HCEC 1CT (cell line): ENCODE data around the gene PLXNA4.
"Not testable (repeated sequence)": the region's sequence is repeated elsewhere in the genome, so short reads cannot be mapped to it uniquely, and the experiment has no call there.

Experiments
- DNase-seq: peaks from one replicate; pipeline ENCODE4 v3.0.0-alpha.2; 2017

The PLXNA4 gene

DNA sequence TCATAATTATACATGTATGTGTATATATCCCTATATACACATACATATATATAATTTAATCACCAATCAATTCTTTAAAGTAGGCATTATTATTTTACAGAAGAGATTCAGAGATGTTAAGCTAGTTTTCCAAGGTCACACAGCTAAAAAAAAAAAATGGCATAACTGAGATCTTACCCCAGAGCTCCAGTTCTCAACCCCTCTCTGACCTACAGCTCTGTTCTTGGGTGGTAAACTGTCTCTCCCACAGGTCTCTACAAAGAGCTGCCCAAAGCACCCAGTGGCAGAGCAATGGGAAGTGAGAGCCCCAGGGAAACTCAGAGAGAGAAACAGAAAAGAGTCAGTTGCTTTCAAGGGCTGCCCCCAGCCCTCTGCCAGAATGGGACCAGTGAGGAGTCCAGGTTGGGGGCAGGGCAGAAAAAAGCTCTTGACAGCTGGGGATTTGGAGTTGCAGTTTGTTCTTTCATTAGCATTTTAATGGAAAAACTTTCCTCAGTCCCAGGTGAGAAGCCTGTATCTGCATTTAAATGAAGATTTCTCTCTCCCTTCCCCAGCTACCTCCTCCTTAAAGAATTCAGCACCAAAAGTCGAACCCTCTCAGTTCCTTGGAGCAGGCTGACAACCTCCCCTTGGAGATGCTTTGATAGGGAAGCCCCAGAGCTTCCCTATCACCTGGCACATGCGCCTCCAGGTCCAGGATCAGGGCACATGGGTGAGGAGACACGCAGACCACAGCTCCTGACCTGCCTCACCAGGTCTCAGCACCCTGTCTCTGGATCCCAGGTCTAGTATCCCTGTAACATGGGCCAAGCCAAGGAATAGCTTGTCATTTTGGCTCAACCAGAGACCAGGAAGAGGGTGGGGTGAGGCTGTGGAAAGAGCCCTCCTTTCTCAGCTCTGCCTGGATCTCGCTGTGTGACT is 388.1 kb downstream of the PLXNA4 start:
- no peak for DNase-seq

DNA sequence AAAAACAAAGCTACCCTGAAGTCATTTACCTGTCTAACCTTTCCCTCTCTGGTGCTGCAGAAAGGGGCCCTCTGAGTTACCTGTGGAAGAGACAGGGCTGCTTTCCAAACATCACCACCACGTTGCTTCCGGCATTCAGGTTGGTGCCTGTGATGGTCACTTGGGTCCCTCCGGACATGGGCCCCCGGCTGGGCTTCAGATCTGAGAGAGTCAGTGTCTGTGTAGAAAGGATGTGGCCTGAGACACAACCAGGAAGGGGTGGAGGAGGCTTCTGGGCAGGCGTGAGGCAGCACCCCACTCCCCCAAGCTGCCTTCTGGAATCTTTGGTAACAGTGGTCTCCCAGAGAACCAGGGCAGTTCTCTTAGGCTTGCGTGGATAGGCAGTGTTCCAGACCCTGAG is 388.9 kb downstream of the PLXNA4 start:
- DNase-seq, result no peak

DNA sequence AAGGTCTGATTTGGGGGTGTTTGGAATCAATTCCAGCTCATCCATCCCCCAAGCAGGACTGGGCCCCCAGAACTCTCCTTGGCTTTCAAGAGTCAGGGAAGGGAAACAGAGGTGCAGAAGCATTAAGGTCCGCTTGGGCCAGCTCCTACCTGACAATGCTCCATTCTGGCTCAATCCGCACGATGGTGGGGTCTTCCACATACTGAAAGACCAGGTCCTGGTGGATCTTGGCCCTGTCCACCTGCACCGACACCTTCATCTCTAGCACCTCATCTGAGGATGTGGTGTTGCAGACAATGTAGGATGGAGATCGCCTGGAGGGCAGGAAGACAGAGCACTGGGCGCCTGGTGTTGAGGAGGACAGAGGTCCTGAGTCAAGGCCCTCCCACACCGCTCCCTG is 391.1 kb downstream of the PLXNA4 start:
- no peak for DNase-seq

DNA sequence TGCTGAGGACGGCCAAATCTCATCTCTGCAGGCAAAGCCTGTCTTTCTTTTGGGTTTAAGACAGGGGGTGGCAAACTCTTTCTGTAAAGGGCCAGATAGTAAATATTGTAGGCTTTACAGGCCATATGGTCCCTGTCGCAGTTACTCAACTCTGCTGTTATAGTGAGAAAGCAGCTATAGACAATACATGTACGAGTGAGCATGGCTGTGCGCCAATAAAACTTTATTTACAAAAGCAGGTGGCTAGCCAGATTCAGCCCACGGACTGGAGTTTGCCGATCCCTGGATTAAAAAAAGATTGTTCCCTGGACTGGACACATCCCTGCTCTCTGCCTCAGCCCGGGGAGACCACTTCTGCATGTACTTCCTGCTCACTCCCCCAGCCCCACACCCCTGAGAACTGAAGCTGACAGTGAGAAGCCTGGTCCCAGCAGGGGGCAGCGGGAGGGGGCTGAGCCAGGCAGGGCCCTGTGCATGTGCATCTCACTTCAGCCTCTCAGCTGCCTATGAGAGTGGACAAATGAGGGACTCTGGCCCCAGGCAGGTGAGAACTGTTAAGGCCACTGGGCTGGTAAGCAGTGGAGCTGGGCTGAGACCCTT is 392.4 kb downstream of the PLXNA4 start:
- DNase-seq, result no peak

DNA sequence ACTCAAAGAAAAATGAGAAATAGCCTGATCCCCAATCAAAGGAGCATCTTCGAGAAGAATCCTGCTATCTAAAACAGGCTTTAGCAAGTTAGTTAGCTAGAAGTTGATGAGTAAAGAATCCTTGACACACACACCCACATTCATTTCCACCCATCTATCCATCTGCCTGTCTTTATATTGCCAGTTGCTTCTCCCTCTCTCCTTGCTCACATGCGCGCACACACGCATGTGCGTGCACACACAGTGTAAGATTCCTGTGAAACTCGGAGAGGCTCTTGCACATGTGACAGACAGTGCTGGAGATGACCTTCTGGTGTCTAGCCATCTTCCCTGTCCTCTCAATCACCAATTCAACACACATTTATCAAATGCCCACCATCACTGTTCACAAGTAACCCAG is 393.3 kb downstream of the PLXNA4 start:
- no peak for DNase-seq

DNA sequence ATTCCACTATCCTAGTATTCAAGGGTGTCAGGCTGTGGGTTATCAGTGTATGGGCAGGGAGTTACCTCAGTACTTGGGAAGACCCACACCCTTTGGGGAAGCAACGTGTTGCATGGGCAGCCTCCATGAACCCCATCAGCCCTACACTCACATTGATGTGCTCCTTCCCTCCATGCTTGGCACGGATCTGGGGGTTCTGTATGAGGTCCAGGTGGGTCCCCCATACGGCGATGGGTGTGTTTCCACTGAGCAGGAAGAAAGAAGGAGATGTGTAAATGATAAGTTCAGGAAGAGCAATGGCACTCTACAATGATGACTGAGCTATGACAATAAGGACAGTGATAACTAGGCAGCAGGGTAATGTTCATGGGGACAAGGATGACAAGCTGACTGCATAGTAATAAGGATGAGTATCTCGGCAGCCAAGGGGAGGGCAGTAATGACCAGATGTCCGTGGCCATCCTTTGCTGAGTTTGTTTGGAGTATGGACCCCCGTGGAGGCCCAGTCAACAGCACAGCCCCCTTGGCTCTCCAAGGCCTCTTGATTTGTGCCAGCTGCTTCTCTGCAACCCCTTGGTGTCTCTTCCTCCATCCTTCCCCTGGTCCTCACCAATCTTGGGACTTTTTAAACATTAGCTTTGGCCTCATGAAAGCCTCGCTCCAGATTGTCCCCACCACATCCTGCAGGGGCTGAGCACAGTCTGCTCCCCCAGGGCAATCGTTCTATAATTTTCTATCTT is 394.2 kb downstream of the PLXNA4 start:
- DNase-seq, result no peak

DNA sequence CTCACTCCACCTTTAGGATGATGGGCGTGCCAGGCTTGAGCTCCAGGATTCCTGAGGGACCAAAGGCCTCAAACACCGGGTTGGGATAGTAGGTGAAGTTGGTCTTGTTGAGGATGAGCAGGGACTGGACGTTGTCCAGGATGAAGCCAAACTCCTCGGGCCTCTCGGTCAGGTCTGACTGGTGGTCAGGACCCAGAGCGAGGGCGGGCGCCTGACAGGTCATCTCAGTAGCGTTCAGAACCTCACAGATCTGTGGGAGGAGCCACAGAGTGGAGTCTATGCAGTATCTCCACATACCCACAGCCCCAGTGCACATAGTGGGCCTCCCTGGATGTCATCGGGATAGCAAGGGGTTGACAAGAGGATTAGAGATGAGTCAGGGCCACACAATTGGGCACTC is 394.9 kb downstream of the PLXNA4 start:
- DNase-seq, result no peak

DNA sequence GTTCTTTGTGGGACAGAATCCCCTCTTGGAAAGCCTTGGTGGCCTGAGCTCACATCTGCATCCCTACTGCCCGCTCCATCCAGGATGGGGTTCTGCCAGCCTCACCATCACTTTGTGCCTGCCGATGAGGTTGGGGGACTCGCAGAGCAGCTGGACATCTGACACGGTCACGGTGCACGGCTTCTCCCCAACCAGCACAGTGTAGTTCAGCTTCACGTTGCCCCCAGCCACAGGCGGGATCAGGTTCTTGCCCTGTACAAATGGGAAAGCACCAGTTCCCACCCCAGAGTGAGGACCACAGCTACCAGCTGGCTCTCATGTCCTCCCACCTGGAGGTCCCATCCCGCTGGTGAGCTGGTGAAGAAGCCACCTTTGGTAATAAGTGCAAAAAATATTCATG is 395.8 kb downstream of the PLXNA4 start:
- DNase-seq, result no peak

DNA sequence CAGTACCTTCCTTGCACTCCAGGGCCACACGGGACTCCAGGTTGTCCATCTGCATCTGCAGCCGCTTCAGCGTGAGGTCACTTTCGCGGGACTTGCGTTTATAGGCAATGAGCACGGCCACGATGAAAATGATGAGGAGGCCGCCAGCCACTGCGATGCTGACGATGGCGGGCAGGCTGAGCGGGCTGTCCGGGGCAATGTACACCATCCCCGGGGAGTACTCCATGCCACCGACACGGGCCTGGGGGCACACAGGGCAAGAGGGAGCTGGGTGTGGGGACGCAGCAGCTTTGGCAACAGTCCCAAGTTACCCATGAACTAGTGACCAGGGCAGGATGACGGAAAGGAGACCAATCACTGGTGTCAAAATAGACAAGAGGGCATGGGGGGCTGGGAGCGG is 396.6 kb downstream of the PLXNA4 start:
- no peak for DNase-seq

DNA sequence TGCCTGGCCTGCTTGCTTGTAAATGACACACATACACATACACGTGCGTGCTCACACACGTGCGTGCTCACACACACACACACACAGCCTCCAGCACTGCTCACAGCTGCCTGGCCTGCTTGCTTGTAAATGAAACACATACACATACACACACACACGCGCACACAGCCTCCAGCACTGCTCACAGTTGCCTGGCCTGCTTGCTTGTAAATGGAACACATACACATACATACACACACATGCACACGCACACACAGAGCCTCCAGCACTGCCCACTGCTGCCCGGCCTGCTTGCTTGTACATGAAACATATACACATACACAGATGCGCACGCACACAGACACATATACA is 397.2 kb downstream of the PLXNA4 start:
- no peak for DNase-seq

DNA sequence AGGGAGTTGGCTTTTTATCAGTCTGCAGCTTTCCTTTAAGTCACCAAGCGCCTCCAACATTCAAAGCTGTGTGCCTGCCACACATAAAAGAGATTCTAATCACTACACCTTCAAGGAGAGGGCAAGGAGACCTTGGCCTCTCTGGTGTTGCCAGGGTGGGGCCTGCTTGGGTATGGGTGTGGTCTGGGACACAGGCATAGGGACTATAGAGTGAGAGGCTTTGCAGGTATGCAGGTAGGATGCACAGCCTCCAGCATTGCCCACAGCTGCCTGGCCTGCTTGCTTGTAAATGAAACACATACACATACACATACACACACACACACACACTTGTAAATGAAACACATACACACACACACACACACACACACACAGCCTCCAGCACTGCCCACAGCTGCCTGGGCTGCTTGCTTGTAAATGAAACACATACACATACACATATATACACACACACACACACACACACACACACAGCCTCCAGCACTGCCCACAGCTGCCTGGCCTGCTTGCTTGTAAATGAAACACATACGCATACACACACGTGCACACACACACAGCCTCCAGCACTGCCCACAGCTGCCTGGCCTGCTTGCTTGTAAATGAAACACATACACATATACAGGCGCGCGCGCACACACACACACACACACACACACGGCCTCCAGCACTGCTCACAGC is 397.7 kb downstream of the PLXNA4 start:
- not testable (repeated sequence) for DNase-seq

DNA sequence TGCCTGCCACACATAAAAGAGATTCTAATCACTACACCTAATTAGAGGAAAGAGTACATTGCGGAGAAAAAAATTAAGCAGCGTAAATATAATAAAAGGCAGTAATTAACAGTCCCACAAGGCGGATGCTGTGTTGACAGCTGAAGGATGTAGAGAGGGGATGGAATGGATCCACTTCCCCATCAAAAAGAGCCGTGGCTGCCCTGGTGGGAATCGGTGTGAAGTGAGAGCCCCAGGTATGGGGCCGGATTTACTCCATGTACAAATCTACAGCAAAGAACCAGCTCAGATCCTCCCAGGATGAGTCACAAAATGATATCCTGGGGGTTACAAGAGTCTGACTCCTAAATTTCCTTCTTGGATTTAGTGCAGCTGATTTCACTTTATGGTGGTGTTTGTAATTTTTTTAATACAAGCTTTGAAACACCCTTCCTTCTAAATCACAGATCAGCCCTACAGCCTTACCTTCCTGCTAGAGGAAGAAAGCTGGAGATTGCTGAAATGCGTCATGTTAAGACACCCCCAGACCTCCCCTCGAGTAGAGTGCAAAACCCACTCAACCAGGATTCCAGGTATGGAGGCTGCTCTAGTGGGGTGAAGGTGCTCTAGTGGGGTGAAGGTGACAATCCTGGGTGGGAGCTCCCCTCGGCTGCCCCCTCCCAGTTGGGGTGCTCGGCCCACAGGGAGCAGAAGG is 398.4 kb downstream of the PLXNA4 start:
- no peak for DNase-seq

DNA sequence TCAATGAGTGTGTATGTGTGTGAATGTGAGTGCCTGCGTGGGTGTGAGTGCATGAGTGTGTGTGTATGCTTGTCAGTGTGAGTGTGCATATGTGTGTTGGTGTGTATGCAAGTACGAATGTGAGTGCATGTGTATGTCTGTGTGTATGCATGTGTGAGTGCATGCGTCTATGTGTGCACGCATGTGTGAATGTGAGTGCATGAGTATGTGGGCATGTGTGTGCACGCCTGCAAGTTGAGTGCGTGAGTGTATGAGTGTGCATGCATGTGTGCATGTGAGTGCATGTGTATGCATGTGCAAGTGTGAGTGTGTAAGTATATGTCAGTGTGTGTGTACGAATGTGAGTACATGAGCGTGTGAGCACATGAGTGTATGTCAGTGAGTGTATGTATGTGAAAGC is 399.6 kb downstream of the PLXNA4 start:
- DNase-seq, result no peak

DNA sequence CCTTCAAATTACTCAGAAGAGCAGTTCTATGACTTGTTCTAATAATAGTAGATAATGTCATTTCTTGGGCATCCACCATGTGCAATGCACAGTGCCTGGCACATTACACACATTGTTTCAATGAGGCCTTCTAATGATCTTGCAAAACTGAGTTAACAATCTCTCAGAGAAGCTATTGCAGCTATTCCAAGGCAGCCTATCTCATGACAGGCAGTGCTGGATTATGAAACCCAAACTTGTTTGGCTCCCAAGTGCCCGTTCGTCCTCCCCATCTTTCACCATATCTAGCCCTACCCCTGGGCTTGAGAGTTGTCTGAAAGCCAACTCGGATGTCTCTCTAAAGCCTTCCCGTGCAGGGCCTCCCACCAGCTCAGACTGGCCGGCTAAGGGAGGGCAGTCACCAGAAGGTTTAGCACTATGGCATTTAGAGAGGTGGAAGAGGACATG is 405.1 kb downstream of the PLXNA4 start:
- no peak for DNase-seq

DNA sequence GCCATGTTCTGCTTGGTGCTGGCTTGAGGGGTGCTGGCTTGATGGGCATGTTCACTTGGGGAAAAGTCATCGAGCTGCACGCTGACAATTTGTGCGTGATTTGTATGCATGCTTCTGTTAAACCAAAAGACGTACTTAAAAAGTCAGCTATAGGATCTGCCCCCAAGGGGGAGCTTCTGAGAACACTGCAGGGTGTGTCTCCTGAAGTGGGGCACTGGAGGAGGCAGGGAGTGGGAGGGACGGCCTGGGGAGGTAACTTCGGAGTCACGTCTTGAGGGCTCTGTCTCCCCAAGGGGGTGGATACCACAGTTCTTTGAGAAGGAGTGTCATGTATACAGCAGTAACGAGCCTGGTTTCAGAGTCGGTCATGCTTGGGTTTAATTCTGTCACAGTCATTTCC is 406.5 kb downstream of the PLXNA4 start:
- DNase-seq, result no peak

DNA sequence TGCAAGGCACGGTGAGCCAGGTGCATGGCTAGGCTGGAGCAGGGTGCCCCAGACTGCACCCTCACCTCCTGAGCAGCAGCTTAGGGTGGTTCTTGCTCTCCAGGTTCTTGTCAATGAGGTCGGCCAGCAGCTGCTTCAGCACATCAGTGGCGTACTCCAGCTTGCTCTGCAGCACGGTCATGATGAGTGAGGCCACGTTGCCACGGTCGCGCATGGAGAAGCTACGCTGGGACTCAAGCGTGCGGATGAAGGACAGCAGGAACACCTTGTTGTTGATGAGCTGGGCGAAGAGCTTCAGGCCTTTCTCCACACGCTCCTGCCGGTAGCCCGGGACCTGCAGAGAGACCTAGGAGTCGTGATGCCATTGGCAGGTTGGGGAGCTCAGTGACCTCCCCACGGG is 408.0 kb downstream of the PLXNA4 start:
- no peak for DNase-seq

DNA sequence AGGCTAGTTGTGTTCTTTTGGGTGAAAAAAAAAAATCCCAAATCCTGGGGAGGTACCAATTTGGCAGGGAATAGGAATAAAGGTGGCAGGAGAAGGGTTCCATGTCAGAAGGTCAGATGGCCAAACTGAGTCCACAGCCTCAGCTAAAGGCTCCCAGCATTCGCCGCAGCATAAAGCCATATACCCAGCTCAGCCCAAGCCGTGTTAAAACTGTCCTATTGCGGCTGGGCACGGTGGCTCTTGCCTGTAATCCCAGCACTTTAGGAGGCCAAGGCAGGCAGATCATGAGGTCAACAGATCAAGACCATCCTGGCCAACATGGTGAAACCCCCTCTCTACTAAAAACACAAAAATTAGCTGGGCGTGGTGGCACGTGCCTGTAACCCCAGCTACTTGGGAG is 410.6 kb downstream of the PLXNA4 start:
- not testable (repeated sequence) for DNase-seq

DNA sequence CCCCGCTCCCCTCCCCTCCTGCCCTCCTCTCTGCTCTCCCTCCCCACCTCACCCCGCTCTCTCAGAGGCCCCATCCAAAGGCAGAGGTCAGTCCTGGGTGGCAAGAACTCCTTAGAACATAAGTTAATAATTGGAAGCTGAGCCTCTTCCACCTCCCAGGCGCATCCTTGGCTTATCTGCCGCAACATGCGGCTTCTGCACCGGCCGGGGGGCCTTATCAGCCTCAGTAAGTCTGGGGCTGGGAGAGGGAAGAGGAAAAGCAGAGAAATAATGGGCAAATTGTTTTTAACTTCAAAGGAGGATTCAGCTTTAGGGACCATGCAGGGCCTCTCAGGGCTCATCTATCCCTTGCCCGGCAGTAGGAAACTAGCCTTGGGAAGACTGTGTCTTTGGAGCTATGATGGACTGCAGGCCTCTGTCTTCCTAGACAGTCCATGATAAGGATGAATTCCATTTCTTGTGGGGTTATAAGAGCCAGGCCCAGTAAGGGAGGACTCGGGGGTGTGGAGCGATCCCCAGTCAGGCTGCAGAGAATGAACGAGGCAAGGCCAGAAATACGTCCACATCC is 411.6 kb downstream of the PLXNA4 start:
- DNase-seq, result no peak

DNA sequence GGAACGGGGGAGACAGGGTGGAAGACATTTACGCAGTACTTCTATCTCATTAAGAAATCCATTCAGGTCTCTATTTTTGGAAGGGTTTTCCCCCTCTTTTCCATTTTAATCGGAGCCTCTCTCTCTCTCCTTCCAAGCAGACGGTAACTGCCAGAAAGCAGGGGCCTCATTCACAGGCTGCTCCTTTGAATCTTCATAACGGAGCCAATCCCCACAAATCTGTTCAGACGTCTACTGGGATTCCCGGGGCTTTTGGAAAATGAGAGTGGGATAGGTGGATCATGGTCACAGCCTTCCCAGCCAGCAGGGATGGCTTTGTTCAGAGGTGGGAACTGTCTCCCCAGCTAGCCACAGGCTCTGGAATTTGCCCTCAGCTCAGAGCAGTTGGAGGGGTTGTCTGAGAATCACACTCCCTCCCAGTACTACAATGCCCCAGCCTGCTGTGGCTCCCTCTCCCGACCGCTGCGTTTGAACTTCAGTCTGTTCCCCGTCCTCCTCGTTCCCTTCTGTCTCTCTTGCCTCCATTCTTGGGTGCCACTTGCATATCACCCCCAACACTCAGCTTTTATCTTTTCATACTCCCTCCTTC is 413.6 kb downstream of the PLXNA4 start:
- DNase-seq, result no peak

DNA sequence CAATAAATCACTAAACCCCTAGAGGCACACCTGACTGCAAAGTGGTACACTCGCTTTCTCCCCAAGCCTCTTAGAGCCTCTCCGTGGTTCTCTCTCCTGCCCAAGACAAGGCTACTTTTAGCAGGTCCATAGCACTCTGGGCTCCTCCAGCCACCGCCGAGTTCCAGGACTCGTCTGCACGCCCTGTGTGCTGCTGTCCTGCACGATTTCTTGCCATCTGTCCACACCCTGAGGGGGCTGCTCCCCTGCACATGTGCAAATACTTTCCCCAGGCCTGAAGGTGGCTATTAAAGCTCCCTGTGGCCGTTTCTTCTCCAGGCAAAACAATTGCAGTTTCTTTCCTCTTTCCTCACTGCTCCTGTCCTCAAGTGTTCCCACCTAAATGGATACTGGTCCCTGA is 414.3 kb downstream of the PLXNA4 start:
- no peak for DNase-seq

DNA sequence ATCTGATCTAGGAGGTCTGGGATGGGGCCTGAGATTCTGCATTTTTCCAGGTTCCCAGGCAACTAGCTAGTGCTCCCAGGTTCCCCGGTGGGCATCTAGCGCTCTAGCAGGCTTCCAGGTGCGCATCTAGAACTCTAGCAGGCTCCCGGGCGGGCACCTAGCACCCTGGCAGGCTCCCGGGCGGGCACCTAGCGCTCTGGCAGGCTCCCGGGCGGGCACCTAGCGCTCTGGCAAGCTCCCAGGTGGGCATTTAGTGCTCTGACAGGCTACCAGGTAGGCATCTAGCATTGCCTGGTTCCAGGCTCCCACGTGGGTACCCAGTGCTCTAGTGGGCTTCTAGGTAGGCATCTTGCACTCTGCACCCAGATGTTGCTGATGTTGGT is 414.7 kb downstream of the PLXNA4 start:
- no peak for DNase-seq
